ENCODE data around the gene SHTN1.

The SHTN1 gene

GRCh38 chr10:116918583-116918982 lies 86.4 kb downstream of the SHTN1 start:
- no peak for DNase-seq (ENCODE audit: low read depth, low spot score)

GRCh38 chr10:116917481-116917880 lies 87.5 kb downstream of the SHTN1 start:
- DNase-seq (ENCODE audit: low read depth, low spot score) = no peak

GRCh38 chr10:116915340-116915739 lies 89.6 kb downstream of the SHTN1 start:
- DNase-seq (ENCODE audit: low read depth, low spot score) = no peak

- no peak for DNase-seq (ENCODE audit: low read depth, low spot score)
These were observed 91.3 kb downstream of the SHTN1 start for GRCh38 chr10:116913695-116914094.

- no peak for DNase-seq (ENCODE audit: low read depth, low spot score)
These were observed 92.8 kb downstream of the SHTN1 start for GRCh38 chr10:116912162-116912561.

GRCh38 chr10:116910910-116911309 lies 94.1 kb downstream of the SHTN1 start:
- no peak for DNase-seq (ENCODE audit: low read depth, low spot score)

- DNase-seq (ENCODE audit: low read depth, low spot score) = no peak
These were observed 95.7 kb downstream of the SHTN1 start for GRCh38 chr10:116909307-116909706.

GRCh38 chr10:116907245-116907987 lies 97.6 kb downstream of the SHTN1 start:
- no peak for DNase-seq (ENCODE audit: low read depth, low spot score)

GRCh38 chr10:116905845-116906210 lies 99.2 kb downstream of the SHTN1 start:
- DNase-seq (ENCODE audit: low read depth, low spot score) = no peak

GRCh38 chr10:116899626-116900025 lies 105.4 kb downstream of the SHTN1 start:
- no peak for DNase-seq (ENCODE audit: low read depth, low spot score)

GRCh38 chr10:116893686-116894037 lies 111.3 kb downstream of the SHTN1 start:
- no peak for DNase-seq (ENCODE audit: low read depth, low spot score)

- no peak for DNase-seq (ENCODE audit: low read depth, low spot score)
These were observed 111.9 kb downstream of the SHTN1 start for GRCh38 chr10:116892907-116893685.

GRCh38 chr10:116891208-116891607 lies 113.8 kb downstream of the SHTN1 start:
- no peak for DNase-seq (ENCODE audit: low read depth, low spot score)

GRCh38 chr10:116889066-116889465 lies 115.9 kb downstream of the SHTN1 start:
- no peak for DNase-seq (ENCODE audit: low read depth, low spot score)

- DNase-seq (ENCODE audit: low read depth, low spot score) = no peak
These were observed 116.5 kb downstream of the SHTN1 start for GRCh38 chr10:116888380-116889055.

- DNase-seq (ENCODE audit: low read depth, low spot score) = no peak
These were observed 118.2 kb downstream of the SHTN1 start for GRCh38 chr10:116886772-116887171.

- DNase-seq (ENCODE audit: low read depth, low spot score) = no peak
These were observed 122.3 kb downstream of the SHTN1 start for GRCh38 chr10:116882639-116883038.

- no peak for DNase-seq (ENCODE audit: low read depth, low spot score)
These were observed 124.1 kb downstream of the SHTN1 start for GRCh38 chr10:116880716-116881482.

GRCh38 chr10:116879817-116880216 lies 125.2 kb downstream of the SHTN1 start:
- DNase-seq (ENCODE audit: low read depth, low spot score) = no peak

- no peak for DNase-seq (ENCODE audit: low read depth, low spot score)
These were observed 126.9 kb downstream of the SHTN1 start for GRCh38 chr10:116878123-116878522.

- no peak for DNase-seq (ENCODE audit: low read depth, low spot score)
These were observed 127.6 kb downstream of the SHTN1 start for GRCh38 chr10:116877391-116877790.

GRCh38 chr10:116875897-116876296 lies 129.1 kb downstream of the SHTN1 start:
- DNase-seq (ENCODE audit: low read depth, low spot score) = no peak

Data from activated naive CD8-positive, alpha-beta T cell treated with anti-CD3 and anti-CD28 coated beads, Interleukin-2, amount 50 U/mL, for 16 hours (primary cell).